HG03432 (cell line): Measurements from ENCODE around the gene CETN1.
A peak's percentile ranks its signal among the peaks of the same experiment; 100 is the strongest.

ENCODE experiments used
- ATAC-seq: cut with Tn5 transposase; IDR thresholded peaks from one replicate; pipeline ENCODE4 v1.9.1; 2021; ENCODE audit warnings: mild to moderate bottlenecking, moderate library complexity; ENCODE audit not compliant: unreplicated experiment

Gene CETN1

DNA sequence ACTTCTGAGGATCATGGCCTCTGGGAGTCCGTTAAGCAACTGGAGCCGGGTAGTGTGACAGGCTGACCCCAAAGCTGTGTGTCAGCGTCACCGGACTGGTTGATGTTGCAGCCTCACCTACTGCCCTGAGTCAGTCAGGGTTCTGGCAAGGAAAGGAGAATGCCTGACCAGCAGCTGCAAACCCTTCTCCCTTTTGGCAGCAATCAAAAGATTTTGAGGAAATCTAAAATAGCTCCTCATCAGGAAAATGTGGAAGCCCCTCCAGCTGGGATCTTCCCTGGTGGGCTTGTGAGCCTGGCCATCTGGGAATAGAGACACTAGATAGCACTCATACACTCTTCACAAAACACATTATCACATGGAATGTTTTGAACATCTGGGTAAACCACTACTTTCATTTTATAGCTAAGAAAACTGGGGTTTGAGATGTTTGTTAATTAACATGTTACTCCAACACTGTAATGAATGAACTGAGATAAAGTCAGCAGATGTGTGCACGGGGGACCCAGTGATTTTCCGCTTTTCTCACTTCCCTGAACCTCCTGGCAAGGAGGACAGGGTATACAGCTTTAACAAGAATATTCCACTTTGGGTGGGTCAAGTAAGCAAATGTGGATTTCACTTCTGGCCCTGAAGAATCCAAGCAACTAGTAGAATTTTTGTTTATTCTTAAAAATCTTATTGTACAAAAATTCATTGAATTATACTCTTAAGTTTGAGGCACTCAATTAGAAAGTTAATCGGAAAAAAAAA, 41.3 kb downstream of the CETN1 start:
- ATAC-seq = no peak

DNA sequence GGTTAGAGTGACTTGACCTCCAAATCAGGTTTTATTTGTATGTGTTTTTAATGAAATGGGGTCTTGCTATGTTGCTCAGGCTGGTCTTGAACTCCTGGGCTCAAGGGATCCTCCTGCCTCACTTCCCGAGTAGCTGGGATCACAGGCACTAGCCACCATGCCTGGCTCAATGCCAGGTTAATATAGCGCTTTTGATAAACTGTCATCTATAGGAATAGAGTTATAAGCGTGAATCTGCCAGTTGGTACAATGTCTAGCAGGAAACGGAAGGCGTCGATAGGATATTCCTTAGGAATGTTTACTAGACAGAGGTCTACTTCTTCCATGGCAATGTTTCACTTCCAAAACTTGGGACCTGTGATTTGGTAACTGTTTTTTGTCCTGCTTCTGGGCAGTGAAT, 42.1 kb downstream of the CETN1 start:
- no peak for ATAC-seq

DNA sequence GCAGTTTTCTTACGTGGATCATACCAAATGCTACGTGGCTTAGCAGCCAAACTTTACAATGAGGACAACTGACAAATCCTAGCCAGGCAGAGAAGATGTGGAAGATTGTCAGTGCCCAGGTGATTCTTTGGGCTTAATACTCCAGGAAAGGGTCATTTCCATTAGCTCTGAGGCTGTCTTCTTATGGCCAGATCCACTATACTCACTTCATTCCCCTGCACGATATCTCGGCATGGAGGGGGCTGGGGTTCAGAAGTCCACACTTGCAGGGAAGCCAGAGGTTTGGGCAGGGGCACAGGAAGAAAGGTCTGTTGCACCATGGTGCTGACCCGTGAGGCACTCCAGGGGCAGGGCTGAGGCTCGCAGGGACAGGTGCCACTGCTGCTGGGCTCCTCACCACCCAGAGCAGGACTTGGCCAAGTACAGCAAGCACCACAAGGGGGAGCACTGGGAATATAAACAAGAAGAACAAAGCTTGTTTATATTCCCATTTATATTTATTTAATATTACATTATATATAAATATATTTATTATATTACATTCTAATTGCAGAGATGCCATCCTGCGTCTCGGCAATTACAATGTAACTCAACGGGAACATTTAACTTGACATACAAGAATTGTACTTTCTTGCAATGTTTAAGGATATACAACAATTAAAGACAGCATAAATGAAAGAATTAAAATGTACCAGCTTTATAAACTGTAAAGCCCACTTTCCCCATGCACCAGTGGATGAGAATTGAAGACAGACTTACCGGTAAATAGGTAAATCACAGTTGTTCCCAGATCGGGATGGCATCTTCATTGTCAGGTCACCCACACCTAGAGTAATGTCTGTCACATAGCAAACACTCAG, 43.8 kb downstream of the CETN1 start:
- ATAC-seq = peak; percentile 69

DNA sequence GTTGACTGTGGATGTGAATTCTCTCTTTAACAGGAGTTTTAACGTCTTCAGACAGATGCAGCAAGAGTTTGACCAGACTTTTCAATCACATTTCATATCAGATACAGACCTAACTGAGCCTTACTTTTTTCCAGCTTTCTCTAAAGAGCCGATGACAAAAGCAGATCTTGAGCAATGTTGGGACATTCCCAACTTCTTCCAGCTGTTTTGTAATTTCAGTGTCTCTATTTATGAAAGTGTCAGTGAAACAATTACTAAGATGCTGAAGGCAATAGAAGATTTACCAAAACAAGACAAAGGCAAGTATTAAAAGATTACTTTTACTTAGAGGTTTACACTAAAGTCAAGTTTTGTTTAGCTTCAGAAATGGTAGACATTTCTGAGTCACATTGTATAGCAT, 47.1 kb downstream of the CETN1 start:
- no peak for ATAC-seq

DNA sequence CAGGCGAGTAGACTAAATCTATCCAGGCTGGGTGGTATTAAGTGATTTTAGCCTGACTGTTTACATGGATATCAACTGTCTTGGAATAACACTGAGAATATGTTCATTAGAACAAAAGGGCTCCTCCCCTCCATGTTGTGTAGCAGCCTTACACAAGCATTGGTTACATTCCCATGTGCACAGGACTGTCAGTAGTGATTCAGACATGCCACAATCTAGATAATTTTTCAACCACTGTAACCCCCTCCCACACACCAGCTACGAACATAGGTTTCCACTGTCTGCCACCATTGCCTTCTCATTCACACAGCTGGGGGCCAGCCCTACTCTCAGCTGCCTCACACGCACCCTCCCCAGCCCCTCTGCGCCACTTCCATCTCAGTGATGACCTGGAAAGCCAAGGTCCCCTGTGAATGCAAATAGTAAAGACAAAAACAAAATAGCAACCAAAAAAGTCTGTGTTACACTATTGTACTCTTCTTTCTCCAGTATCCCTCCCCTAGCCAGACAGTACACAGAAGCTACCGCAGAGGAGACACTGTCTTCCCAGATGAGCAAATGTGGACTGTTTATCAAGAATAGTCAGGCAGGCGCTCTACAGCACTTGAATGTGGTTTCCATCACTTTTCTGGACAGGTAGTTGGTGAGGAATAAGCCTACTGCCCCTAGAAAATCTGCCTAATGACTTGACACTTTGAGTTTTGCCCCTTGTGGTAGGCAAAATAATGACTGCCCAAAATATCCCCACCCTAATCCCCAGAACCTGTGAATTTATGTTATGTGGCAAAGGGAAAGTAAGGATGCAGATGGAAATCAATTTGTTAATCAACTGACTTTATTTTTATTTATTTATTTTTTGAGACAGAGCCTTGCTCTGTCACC, 49.3 kb downstream of the CETN1 start:
- no peak for ATAC-seq

DNA sequence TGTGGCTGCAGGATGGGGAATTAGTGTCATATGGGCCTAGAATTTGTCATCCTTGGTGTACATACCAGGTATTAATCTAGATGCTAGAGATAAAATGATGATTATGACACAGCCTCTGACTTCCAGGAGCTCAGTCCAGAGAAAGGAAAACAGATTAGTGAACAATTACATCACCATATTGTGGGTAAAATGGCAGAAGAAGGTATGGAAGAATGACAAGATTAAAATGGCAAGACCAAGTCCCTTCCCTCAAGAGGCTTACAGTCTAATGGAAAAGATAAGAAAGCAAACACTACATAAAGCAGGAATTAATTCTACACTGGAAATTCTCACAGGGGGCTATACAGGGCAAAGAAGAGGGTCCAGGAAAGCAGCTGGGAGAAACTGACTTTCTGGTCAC, 51.4 kb downstream of the CETN1 start:
- ATAC-seq = no peak
